GM19468 (cell line): ENCODE results near the gene EIF2S3.
"Not testable (repeated sequence)": the region's sequence is repeated elsewhere in the genome, so short reads cannot be mapped to it uniquely, and the experiment has no call there.

Experiments
- ATAC-seq: cut with Tn5 transposase; IDR thresholded peaks from one replicate; pipeline ENCODE4 v1.9.1; 2021; ENCODE audit warnings: mild to moderate bottlenecking, moderate library complexity, moderate number of reproducible peaks; ENCODE audit not compliant: unreplicated experiment; ENCODE audit errors: extremely low read depth

The EIF2S3 gene

GRCh38 chrX:24046060-24046459 is 8.7 kb upstream of the EIF2S3 start:
- ATAC-seq: not testable (repeated sequence)

GRCh38 chrX:24049643-24050042 is 5.1 kb upstream of the EIF2S3 start:
- ATAC-seq: not testable (repeated sequence)

GRCh38 chrX:24050522-24051318 is 4.0 kb upstream of the EIF2S3 start:
- not testable (repeated sequence) for ATAC-seq

GRCh38 chrX:24055043-24055356 is 244 bp downstream of the EIF2S3 start:
- no peak for ATAC-seq

GRCh38 chrX:24063488-24063887 is 8.7 kb downstream of the EIF2S3 start:
- no peak for ATAC-seq

- no peak for ATAC-seq
These were observed 15.1 kb downstream of the EIF2S3 start for GRCh38 chrX:24069877-24070276.

GRCh38 chrX:24079411-24079810 is 24.7 kb downstream of the EIF2S3 start:
- no peak for ATAC-seq

GRCh38 chrX:24080245-24080644 is 25.5 kb downstream of the EIF2S3 start:
- not testable (repeated sequence) for ATAC-seq

GRCh38 chrX:24080704-24081103 is 25.9 kb downstream of the EIF2S3 start:
- ATAC-seq: no peak

- ATAC-seq: no peak
These were observed 27.0 kb downstream of the EIF2S3 start for GRCh38 chrX:24081661-24082154.

- no peak for ATAC-seq
These were observed 27.7 kb downstream of the EIF2S3 start for GRCh38 chrX:24082447-24082846.

- no peak for ATAC-seq
These were observed 30.3 kb downstream of the EIF2S3 start for GRCh38 chrX:24085101-24085500.

GRCh38 chrX:24090300-24091200 is 35.8 kb downstream of the EIF2S3 start:
- ATAC-seq: no peak

GRCh38 chrX:24093746-24094145 is 39.0 kb downstream of the EIF2S3 start:
- ATAC-seq: no peak

- ATAC-seq: no peak
These were observed 43.0 kb downstream of the EIF2S3 start for GRCh38 chrX:24097741-24098260.

- ATAC-seq: no peak
These were observed 44.2 kb downstream of the EIF2S3 start for GRCh38 chrX:24098932-24099331.

- ATAC-seq: no peak
These were observed 44.6 kb downstream of the EIF2S3 start for GRCh38 chrX:24099394-24099793.

- ATAC-seq: no peak
These were observed 46.0 kb downstream of the EIF2S3 start for GRCh38 chrX:24100713-24101112.

GRCh38 chrX:24110069-24110468 is 55.3 kb downstream of the EIF2S3 start:
- no peak for ATAC-seq

- ATAC-seq: no peak
These were observed 58.4 kb downstream of the EIF2S3 start for GRCh38 chrX:24113181-24113580.

- ATAC-seq: no peak
These were observed 62.5 kb downstream of the EIF2S3 start for GRCh38 chrX:24117258-24117657.
